Panc1 (cell line): ENCODE data around the gene TMEM51. TPM values are rescaled to one million over a fixed set of nuclear protein-coding genes. Genes with fewer than 3 reads are reported as not detected.

Experiments used
- ATAC-seq: fragments of 200-7000 bp; cut with Tn5 transposase; 2 replicates; pipeline ENCODE4 v1.9.1; 2020; ENCODE audit warnings: mild to moderate bottlenecking, moderate library complexity
- BruUV-seq: library from RNA; stranded (reverse); fragments of 400-500 nt; replicated peaks from 2 replicates; lab custom pipeline; 2021; lab: Mats Ljungman, UMichigan
- CTCF ChIA-PET: fragments of 300-600 bp; sonication (Branson Sonifier 250); formaldehyde crosslinking; loops from one replicate; lab custom pipeline; 2022; ENCODE audit warnings: antibody characterized with exemption; lab: Charles Lee
- POLR2A ChIA-PET: fragments of 300-600 bp; sonication (Branson Sonifier 250); formaldehyde crosslinking; loops from one replicate; lab custom pipeline; 2022; ENCODE audit warnings: antibody characterized with exemption; lab: Charles Lee
- DNase-seq: peaks from one replicate; pipeline ENCODE4 v3.0.0-alpha.2; 2010; ENCODE audit warnings: low read depth, low spot score
- H3K27ac ChIP-seq: 2 replicates; pipeline ENCODE4 v1.5.1; 2011; ENCODE audit warnings: mild to moderate bottlenecking, low read length, inconsistent platforms
- H3K27me3 ChIP-seq: fragments of 200-500 bp; sonication (Bioruptor generic); 2 replicates; pipeline ENCODE4 v1.6.0; 2014; ENCODE audit warnings: low read length, inconsistent platforms; ENCODE audit not compliant: control insufficient read depth, insufficient read depth
- H3K36me3 ChIP-seq: fragments of 200-500 bp; sonication (Bioruptor generic); 2 replicates; pipeline ENCODE4 v1.5.1; 2014; ENCODE audit warnings: inconsistent platforms, mild to moderate bottlenecking, low read length, moderate library complexity; ENCODE audit not compliant: control insufficient read depth, insufficient read depth
- H3K4me1 ChIP-seq: 2 replicates; pipeline ENCODE4 v1.5.1; 2011; ENCODE audit warnings: inconsistent platforms, mild to moderate bottlenecking, low read length, moderate library complexity; ENCODE audit not compliant: control insufficient read depth, insufficient read depth
- H3K4me3 ChIP-seq, 2 experiments: 2 replicates each; pipeline ENCODE4 v1.5.1; 2011 to 2012; ENCODE audit warnings: low read depth in 2 of 2, low read length in 2 of 2, mild to moderate bottlenecking in 2 of 2, inconsistent platforms in 1 of 2, moderate library complexity in 1 of 2
- H3K9me3 ChIP-seq: fragments of 200-500 bp; sonication (Bioruptor generic); 2 replicates; pipeline ENCODE4 v1.5.1; 2014; ENCODE audit warnings: low read depth, mild to moderate bottlenecking, inconsistent platforms, low read length, moderate library complexity; ENCODE audit not compliant: control insufficient read depth, insufficient read depth
- POLR2AphosphoS5 ChIP-seq: IDR thresholded peaks from 2 replicates; pipeline ENCODE4 v1.6.1; 2012; ENCODE audit warnings: mild to moderate bottlenecking, low read depth, low read length, moderate library complexity
- SIN3A ChIP-seq: IDR thresholded peaks from 2 replicates; pipeline ENCODE4 v1.6.1; 2012; ENCODE audit warnings: low read depth, mild to moderate bottlenecking, low read length, moderate library complexity, borderline replicate concordance; ENCODE audit not compliant: insufficient read depth
- TCF7L2 ChIP-seq: IDR thresholded peaks from 2 replicates; pipeline ENCODE4 v1.6.1; 2011; ENCODE audit warnings: mild to moderate bottlenecking, low read depth, low read length, inconsistent platforms
- in situ Hi-C: cut with HindIII; loops from 2 replicates; pipeline ENCODE4 v1.10.0; 2016; ENCODE audit warnings: low sequenced_read_pairs, low pct_unique_long_range_greater_than_20kb
- intact Hi-C: fragments of 100-400 bp; cut with micrococcal nuclease; formaldehyde crosslinking; loops from one replicate; pipeline ENCODE4 v1.10.0; 2022; ENCODE audit not compliant: unreplicated experiment
- total RNA-seq: library from RNA; stranded (reverse); gene quantifications from one replicate; pipeline ENCODE4 v1.2.1, GENCODE V29; 2021; ENCODE audit not compliant: unreplicated experiment
- TF ChIP-seq, protein P1 (sequence below): fragments of 450-650 bp; IDR thresholded peaks from 2 replicates; pipeline ENCODE4 v1.5.1; 2017; ENCODE audit warnings: mild to moderate bottlenecking
- TF ChIP-seq, protein P2 (sequence below), 2 experiments: IDR thresholded peaks; 2 replicates each; pipeline ENCODE4 v1.6.1; 2011 to 2012; ENCODE audit warnings: low read depth in 2 of 2, control low read depth in 1 of 2, low read length in 1 of 2, mild to moderate bottlenecking in 1 of 2, moderate library complexity in 1 of 2; ENCODE audit not compliant: insufficient read depth in 1 of 2

TMEM51 gene
- total RNA-seq, 1 experiment from 2014 or later = 25.8 TPM

DNA sequence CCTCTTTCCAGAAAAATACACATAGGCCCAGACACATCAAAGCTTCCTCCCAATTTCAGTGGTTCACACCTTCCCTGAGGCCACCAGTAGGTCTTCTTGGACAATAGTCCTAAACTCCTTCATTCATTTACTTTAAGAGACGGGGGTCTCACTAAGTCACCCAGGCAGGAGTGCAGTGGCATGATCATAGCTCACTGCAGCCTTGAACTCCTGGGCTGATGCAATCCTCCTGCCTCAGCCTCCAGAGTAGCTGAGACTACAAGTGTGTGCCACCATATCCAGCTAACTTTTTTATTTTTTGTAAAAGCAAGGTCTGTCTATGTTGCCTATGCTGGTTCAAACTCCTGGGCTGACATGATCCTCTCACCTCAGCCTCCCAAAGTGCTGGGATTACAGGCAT is 85.2 kb downstream of the TMEM51 start:
- BruUV-seq = no TSS peak
- no peak for DNase-seq
- ChIA-PET CTCF (no interaction called here), POLR2A (interaction anchor here (0.6 kb wide), 1 partner anchor 10 kb away, joined by 8 read pairs; no protein-coding TSS in a partner anchor)
- no peak for TF ChIP-seq SIN3A
- TF ChIP-seq, protein P1, sequence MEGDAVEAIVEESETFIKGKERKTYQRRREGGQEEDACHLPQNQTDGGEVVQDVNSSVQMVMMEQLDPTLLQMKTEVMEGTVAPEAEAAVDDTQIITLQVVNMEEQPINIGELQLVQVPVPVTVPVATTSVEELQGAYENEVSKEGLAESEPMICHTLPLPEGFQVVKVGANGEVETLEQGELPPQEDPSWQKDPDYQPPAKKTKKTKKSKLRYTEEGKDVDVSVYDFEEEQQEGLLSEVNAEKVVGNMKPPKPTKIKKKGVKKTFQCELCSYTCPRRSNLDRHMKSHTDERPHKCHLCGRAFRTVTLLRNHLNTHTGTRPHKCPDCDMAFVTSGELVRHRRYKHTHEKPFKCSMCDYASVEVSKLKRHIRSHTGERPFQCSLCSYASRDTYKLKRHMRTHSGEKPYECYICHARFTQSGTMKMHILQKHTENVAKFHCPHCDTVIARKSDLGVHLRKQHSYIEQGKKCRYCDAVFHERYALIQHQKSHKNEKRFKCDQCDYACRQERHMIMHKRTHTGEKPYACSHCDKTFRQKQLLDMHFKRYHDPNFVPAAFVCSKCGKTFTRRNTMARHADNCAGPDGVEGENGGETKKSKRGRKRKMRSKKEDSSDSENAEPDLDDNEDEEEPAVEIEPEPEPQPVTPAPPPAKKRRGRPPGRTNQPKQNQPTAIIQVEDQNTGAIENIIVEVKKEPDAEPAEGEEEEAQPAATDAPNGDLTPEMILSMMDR = no peak
- TF ChIP-seq, protein P2, sequence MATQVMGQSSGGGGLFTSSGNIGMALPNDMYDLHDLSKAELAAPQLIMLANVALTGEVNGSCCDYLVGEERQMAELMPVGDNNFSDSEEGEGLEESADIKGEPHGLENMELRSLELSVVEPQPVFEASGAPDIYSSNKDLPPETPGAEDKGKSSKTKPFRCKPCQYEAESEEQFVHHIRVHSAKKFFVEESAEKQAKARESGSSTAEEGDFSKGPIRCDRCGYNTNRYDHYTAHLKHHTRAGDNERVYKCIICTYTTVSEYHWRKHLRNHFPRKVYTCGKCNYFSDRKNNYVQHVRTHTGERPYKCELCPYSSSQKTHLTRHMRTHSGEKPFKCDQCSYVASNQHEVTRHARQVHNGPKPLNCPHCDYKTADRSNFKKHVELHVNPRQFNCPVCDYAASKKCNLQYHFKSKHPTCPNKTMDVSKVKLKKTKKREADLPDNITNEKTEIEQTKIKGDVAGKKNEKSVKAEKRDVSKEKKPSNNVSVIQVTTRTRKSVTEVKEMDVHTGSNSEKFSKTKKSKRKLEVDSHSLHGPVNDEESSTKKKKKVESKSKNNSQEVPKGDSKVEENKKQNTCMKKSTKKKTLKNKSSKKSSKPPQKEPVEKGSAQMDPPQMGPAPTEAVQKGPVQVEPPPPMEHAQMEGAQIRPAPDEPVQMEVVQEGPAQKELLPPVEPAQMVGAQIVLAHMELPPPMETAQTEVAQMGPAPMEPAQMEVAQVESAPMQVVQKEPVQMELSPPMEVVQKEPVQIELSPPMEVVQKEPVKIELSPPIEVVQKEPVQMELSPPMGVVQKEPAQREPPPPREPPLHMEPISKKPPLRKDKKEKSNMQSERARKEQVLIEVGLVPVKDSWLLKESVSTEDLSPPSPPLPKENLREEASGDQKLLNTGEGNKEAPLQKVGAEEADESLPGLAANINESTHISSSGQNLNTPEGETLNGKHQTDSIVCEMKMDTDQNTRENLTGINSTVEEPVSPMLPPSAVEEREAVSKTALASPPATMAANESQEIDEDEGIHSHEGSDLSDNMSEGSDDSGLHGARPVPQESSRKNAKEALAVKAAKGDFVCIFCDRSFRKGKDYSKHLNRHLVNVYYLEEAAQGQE (IDR thresholded peaks at IDR 0.05; ENCODE audit: insufficient read depth in 1 of 2, low read depth in 2 of 2, low read length in 1 of 2) = no peak
- no peaks in the 10 kb centered on the region for H3K4me1 ChIP-seq
- intact Hi-C loops = no loop called here
- H3K36me3 ChIP-seq = no peaks in the 10 kb centered on the region
- H3K4me3 ChIP-seq = no peak overlapping the region
- H3K27me3 ChIP-seq = no peaks in the 10 kb centered on the region
- H3K9me3 ChIP-seq = no peaks in the 10 kb centered on the region
- H3K27ac ChIP-seq = no peak overlapping the region
- in situ Hi-C loops = no loop called here
- ATAC-seq = no peak

DNA sequence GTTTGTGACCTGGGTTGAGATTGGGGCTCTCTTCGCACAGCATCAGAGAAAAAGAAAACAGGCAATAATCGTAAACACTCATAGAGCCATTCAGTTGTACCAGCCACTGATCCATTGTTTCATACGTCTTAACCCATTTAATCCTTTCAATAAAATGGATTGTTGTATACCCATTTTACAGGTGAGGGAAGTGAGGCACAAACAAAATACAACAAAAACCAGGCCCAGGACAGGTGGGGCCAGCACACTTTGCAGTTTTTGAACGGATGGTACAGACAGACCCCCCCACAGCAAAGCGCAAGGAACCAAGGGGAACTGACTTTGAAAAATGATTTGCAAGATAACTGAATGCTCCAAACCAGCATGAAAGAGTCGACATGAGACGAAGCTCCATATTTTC is 89.2 kb downstream of the TMEM51 start:
- Histone ChIP-seq H3K4me3 (no peak overlapping the region), H3K27ac (no peak overlapping the region), H3K9me3 (no peaks in the 10 kb centered on the region), H3K4me1 (no peaks in the 10 kb centered on the region; the same call in 1 of the 2 replicates), H3K36me3 (no peaks in the 10 kb centered on the region), H3K27me3 (no peaks in the 10 kb centered on the region)
- TF ChIP-seq POLR2AphosphoS5 (no peak), SIN3A (no peak), TCF7L2 (no peak)
- TF ChIP-seq, protein P2 (IDR thresholded peaks at IDR 0.05; ENCODE audit: insufficient read depth in 1 of 2, low read depth in 2 of 2, low read length in 1 of 2) = no peak
- TF ChIP-seq, protein P1 = no peak
- ChIA-PET POLR2A (no interaction called here), CTCF (no interaction called here)
- no peak for DNase-seq
- in situ Hi-C loops (no loop called here), intact Hi-C loops (no loop called here)
- BruUV-seq = no TSS peak
- no peak for ATAC-seq
